Immature natural killer cell (primary cell): ENCODE data around the gene EXOC6B. TPM values are rescaled to one million over a fixed set of nuclear protein-coding genes. Genes with fewer than 3 reads are reported as not detected.

Source experiments
- DNase-seq, 3 donors: peaks; one replicate each; pipeline ENCODE4 v3.0.0; 2022; ENCODE audit warnings: mixed read lengths in 1 of 3
- H3K27ac Mint-ChIP-seq, 6 donors: one replicate each; pipeline ENCODE4 v1.8.0; 2020; ENCODE audit warnings: mixed read lengths in 6 of 6, mild to moderate bottlenecking in 5 of 6, inconsistent platforms in 4 of 6, moderate library complexity in 3 of 6
- H3K27me3 Mint-ChIP-seq, 3 donors: one replicate each; pipeline ENCODE4 v1.8.0; 2020 to 2021; ENCODE audit warnings: low read depth in 3 of 3, mild to moderate bottlenecking in 3 of 3, mixed read lengths in 3 of 3, moderate library complexity in 3 of 3, inconsistent platforms in 1 of 3
- H3K36me3 Mint-ChIP-seq, 3 donors: one replicate each; pipeline ENCODE4 v1.8.0; 2020; ENCODE audit warnings: mixed read lengths in 3 of 3, inconsistent platforms in 2 of 3, mild to moderate bottlenecking in 2 of 3
- H3K4me1 Mint-ChIP-seq, 2 donors: one replicate each; pipeline ENCODE4 v1.8.0; 2020; ENCODE audit warnings: inconsistent platforms in 2 of 2, mild to moderate bottlenecking in 2 of 2, mixed read lengths in 2 of 2, moderate library complexity in 1 of 2
- H3K4me3 Mint-ChIP-seq, 5 donors: one replicate each; pipeline ENCODE4 v1.8.0; 2020; ENCODE audit warnings: mild to moderate bottlenecking in 5 of 5, mixed read lengths in 5 of 5, inconsistent platforms in 3 of 5, moderate library complexity in 3 of 5
- H3K9me3 Mint-ChIP-seq, 6 donors: one replicate each; pipeline ENCODE4 v1.8.0; 2020; ENCODE audit warnings: mild to moderate bottlenecking in 6 of 6, mixed read lengths in 6 of 6, inconsistent platforms in 4 of 6, moderate library complexity in 3 of 6
- polyA plus RNA-seq, 3 donors: library from polyadenylated mRNA; unstranded; fragments of 300-500 nt; fragmentation: Illumina TruSeq; gene quantifications; one replicate each; pipeline ENCODE4 v1.2.3, GENCODE V29; 2021

Gene EXOC6B
- polyA plus RNA-seq, 3 donors from 2014 or later: 2.0 to 2.7 (median 2.5) TPM

GRCh38 chr2:72723769-72724370 is 102.0 kb downstream of the EXOC6B start:
- Mint-ChIP-seq H3K4me1 (no peaks in the 10 kb centered on the region), H3K36me3 (no peaks in the 10 kb centered on the region), H3K9me3 (no peaks in the 10 kb centered on the region), H3K4me3 (no peak overlapping the region), H3K27ac (no peak overlapping the region), H3K27me3 (peaks cover 0 to 1% (median 0%) of the 10 kb centered on the region in 3 donors)
- DNase-seq: no peak

GRCh38 chr2:72722492-72723070 is 103.3 kb downstream of the EXOC6B start:
- DNase-seq: no peak
- no peak overlapping the region for H3K27ac Mint-ChIP-seq
- H3K36me3 Mint-ChIP-seq: peaks cover 0 to 3% (median 0%) of the 10 kb centered on the region in 3 donors
- H3K4me1 Mint-ChIP-seq: no peaks in the 10 kb centered on the region
- H3K4me3 Mint-ChIP-seq: no peak overlapping the region
- H3K9me3 Mint-ChIP-seq: no peaks in the 10 kb centered on the region
- H3K27me3 Mint-ChIP-seq: peaks cover 0 to 1% (median 0%) of the 10 kb centered on the region in 3 donors

DNA sequence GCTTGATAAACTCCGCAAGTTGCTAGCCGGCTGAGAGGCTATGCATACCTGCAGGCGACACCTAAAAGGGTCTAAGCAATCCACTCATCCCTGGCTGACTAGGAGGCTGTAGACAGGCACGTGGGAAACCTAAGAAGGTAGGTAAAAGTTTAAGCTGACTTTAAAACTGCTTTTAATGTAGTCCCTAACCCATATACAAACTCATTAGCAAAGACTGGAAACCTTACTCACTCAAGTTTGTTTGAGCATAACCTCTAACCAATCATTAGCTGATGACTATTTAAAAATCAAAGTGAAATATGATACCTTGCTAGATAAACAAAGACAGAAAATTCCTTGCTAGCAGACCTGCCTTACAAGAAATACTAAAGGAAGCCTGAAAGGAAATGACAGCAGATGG is 106.4 kb downstream of the EXOC6B start:
- H3K36me3 Mint-ChIP-seq: peaks cover 0 to 14% (median 11%) of the 10 kb centered on the region in 3 donors
- no peaks in the 10 kb centered on the region for H3K9me3 Mint-ChIP-seq
- H3K27me3 Mint-ChIP-seq: peaks cover 0 to 1% (median 0%) of the 10 kb centered on the region in 3 donors
- DNase-seq: no peak
- H3K4me1 Mint-ChIP-seq: peaks cover 3 to 14% of the 10 kb centered on the region in 2 donors
- no peak overlapping the region for H3K4me3 Mint-ChIP-seq
- no peak overlapping the region for H3K27ac Mint-ChIP-seq

GRCh38 chr2:72718876-72719275 is 107.0 kb downstream of the EXOC6B start:
- H3K36me3 Mint-ChIP-seq: peaks cover 0 to 19% (median 11%) of the 10 kb centered on the region in 3 donors
- peaks cover 3 to 14% of the 10 kb centered on the region in 2 donors for H3K4me1 Mint-ChIP-seq
- H3K27me3 Mint-ChIP-seq: peaks cover 0 to 1% (median 0%) of the 10 kb centered on the region in 3 donors
- no peak for DNase-seq
- H3K27ac Mint-ChIP-seq: no peak overlapping the region
- no peak overlapping the region for H3K4me3 Mint-ChIP-seq
- H3K9me3 Mint-ChIP-seq: no peaks in the 10 kb centered on the region

- H3K4me3 Mint-ChIP-seq: no peak overlapping the region
- no peak overlapping the region for H3K27ac Mint-ChIP-seq
- no peaks in the 10 kb centered on the region for H3K27me3 Mint-ChIP-seq
- peaks cover 4 to 20% (median 11%) of the 10 kb centered on the region in 3 donors for H3K36me3 Mint-ChIP-seq
- H3K4me1 Mint-ChIP-seq: peaks cover 3 to 14% of the 10 kb centered on the region in 2 donors
- no peaks in the 10 kb centered on the region for H3K9me3 Mint-ChIP-seq
- DNase-seq: no peak
Measured at GRCh38 chr2:72716601-72717000, 109.2 kb downstream of the EXOC6B start.

GRCh38 chr2:72713857-72714256 is 112.0 kb downstream of the EXOC6B start:
- Mint-ChIP-seq H3K27ac (no peak overlapping the region), H3K9me3 (no peaks in the 10 kb centered on the region), H3K4me1 (peaks cover 3 to 14% of the 10 kb centered on the region in 2 donors), H3K27me3 (no peaks in the 10 kb centered on the region), H3K4me3 (no peak overlapping the region), H3K36me3 (peaks cover 9 to 23% (median 15%) of the 10 kb centered on the region in 3 donors)
- DNase-seq: no peak

DNA sequence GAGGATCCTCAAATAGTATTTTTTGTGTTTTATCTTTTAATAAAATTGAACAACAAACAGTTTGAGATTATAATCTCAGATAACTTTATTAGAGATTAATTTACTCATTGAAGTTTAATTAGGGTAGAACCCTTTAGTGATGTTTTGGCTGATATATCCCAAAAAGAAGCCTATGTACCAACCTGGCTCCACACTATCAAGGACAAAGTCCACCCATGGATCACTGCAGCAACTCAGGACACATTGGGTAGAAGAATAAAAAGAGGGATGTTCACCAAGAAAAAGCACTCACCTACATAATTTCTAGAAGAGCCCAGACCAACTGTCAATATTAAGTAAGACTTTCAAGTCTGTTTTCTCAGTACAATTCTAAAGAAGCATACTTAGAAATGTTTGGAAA is 112.9 kb downstream of the EXOC6B start:
- peaks cover 3 to 14% of the 10 kb centered on the region in 2 donors for H3K4me1 Mint-ChIP-seq
- no peak overlapping the region for H3K4me3 Mint-ChIP-seq
- no peak for DNase-seq
- no peaks in the 10 kb centered on the region for H3K9me3 Mint-ChIP-seq
- no peaks in the 10 kb centered on the region for H3K27me3 Mint-ChIP-seq
- peaks cover 9 to 26% (median 14%) of the 10 kb centered on the region in 3 donors for H3K36me3 Mint-ChIP-seq
- H3K27ac Mint-ChIP-seq: no peak overlapping the region

DNA sequence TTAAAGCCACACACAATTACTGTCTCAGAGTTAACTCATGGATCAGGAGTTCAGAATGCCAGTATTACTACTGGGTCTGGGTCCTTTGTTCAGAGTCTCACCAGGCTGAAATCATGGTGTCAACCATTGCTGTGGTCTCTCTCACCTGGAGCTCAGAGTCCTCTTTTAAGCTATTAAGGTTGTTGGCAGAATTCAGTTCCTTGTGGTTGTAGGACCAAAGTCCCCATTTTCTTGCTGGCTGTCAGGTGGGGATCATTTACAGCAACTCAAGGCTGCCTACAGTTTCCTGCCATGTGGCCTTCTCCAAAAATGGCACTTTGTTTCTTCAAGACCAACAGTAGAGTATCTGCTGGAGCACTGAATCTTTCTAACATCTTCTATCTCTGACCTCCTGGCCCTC is 113.5 kb downstream of the EXOC6B start:
- Mint-ChIP-seq H3K27me3 (no peaks in the 10 kb centered on the region), H3K4me3 (no peak overlapping the region), H3K27ac (no peak overlapping the region), H3K9me3 (no peaks in the 10 kb centered on the region), H3K4me1 (peaks cover 3 to 14% of the 10 kb centered on the region in 2 donors), H3K36me3 (peaks cover 9 to 26% (median 12%) of the 10 kb centered on the region in 3 donors)
- no peak for DNase-seq

GRCh38 chr2:72710418-72711152 is 115.2 kb downstream of the EXOC6B start:
- Mint-ChIP-seq H3K36me3 (peaks cover 8 to 21% (median 10%) of the 10 kb centered on the region in 3 donors), H3K27ac (no peak overlapping the region), H3K27me3 (no peaks in the 10 kb centered on the region)

DNA sequence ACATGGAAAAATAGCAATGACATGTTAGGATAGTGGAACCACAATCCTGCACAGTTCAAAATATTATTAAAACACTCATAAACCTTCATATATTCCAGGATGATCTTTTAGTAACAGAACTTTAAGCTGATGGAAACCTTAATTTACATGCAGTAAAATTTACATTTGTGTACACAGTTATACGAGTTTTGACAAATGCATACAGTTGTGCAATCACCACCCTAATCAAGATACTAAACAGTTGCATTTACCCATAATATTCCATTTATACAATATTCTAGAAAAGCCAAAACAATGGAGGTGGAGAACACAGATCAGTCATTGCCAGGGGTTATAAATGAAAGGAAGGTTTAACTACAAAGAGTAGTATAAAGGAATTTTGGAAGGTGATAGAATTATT is 117.6 kb downstream of the EXOC6B start:
- no peak overlapping the region for H3K27ac Mint-ChIP-seq
- H3K9me3 Mint-ChIP-seq: peaks cover 0 to 2% (median 0%) of the 10 kb centered on the region in 6 donors
- no peaks in the 10 kb centered on the region for H3K4me1 Mint-ChIP-seq

More at GRCh38 chr2:72710418-72711152, 115.2 kb downstream of the EXOC6B start:
- DNase-seq: no peak
- H3K9me3 Mint-ChIP-seq: peaks cover 0 to under 1% (median 0%) of the 10 kb centered on the region in 6 donors
- peaks cover 0 to 1% of the 10 kb centered on the region in 2 donors for H3K4me1 Mint-ChIP-seq
- H3K4me3 Mint-ChIP-seq: no peak overlapping the region

GRCh38 chr2:72698300-72698699 is 127.5 kb downstream of the EXOC6B start:
- no peak overlapping the region for H3K4me3 Mint-ChIP-seq
- H3K27ac Mint-ChIP-seq: no peak overlapping the region
- H3K9me3 Mint-ChIP-seq: no peaks in the 10 kb centered on the region
- H3K27me3 Mint-ChIP-seq: peaks cover 0 to 2% (median 0%) of the 10 kb centered on the region in 3 donors
- no peak for DNase-seq
- no peaks in the 10 kb centered on the region for H3K4me1 Mint-ChIP-seq
- peaks cover 0 to 9% (median 7%) of the 10 kb centered on the region in 3 donors for H3K36me3 Mint-ChIP-seq

More for the DNA sequence above, 117.6 kb downstream of the EXOC6B start:
- DNase-seq: no peak
- Mint-ChIP-seq H3K4me3 (no peak overlapping the region), H3K27me3 (no peaks in the 10 kb centered on the region), H3K36me3 (peaks cover 8 to 13% (median 9%) of the 10 kb centered on the region in 3 donors)

GRCh38 chr2:72696559-72696958 is 129.3 kb downstream of the EXOC6B start:
- H3K36me3 Mint-ChIP-seq: peaks cover 0 to 11% (median 9%) of the 10 kb centered on the region in 3 donors
- H3K9me3 Mint-ChIP-seq: no peaks in the 10 kb centered on the region
- no peak overlapping the region for H3K27ac Mint-ChIP-seq
- no peak overlapping the region for H3K4me3 Mint-ChIP-seq
- H3K27me3 Mint-ChIP-seq: peaks cover 0 to 2% (median 0%) of the 10 kb centered on the region in 3 donors
- H3K4me1 Mint-ChIP-seq: no peaks in the 10 kb centered on the region
- no peak for DNase-seq

GRCh38 chr2:72695676-72696075 is 130.2 kb downstream of the EXOC6B start:
- Mint-ChIP-seq H3K27ac (no peak overlapping the region), H3K27me3 (peaks cover 0 to 2% (median 0%) of the 10 kb centered on the region in 3 donors), H3K4me1 (no peaks in the 10 kb centered on the region), H3K4me3 (no peak overlapping the region), H3K9me3 (no peaks in the 10 kb centered on the region), H3K36me3 (peaks cover 0 to 9% (median 9%) of the 10 kb centered on the region in 3 donors)
- DNase-seq: no peak
